SK-N-SH treated with all-trans-retinoic acid at 6 μM for 48 hours (cell line): ENCODE measurements around the gene OSBP.

Experiments used
- ARNTL ChIP-seq: fragments of 450-650 bp; formaldehyde crosslinking; IDR thresholded peaks from 2 replicates; pipeline ENCODE4 v1.5.0; 2020; ENCODE audit warnings: low read depth, mild to moderate bottlenecking, moderate library complexity, borderline replicate concordance
- CREB5 ChIP-seq: fragments of 250-450 bp; sonication (Bioruptor Pico); IDR thresholded peaks from 2 replicates; pipeline ENCODE4 v1.5.1; 2020; ENCODE audit warnings: low read depth, mild to moderate bottlenecking, moderate library complexity
- ESRRG ChIP-seq: fragments of 250-450 bp; sonication (Bioruptor Pico); IDR thresholded peaks from 2 replicates; pipeline ENCODE4 v1.6.1; 2021; ENCODE audit warnings: mild to moderate bottlenecking
- OSR1 ChIP-seq: fragments of 250-450 bp; sonication (Bioruptor Pico); IDR thresholded peaks from 2 replicates; pipeline ENCODE4 v1.8.0; 2022; ENCODE audit warnings: moderate library complexity, mild to moderate bottlenecking, inconsistent platforms
- RARB ChIP-seq: fragments of 250-450 bp; sonication (Bioruptor Pico); IDR thresholded peaks from 2 replicates; pipeline ENCODE4 v1.8.0; 2021; ENCODE audit warnings: mild to moderate bottlenecking, moderate library complexity
- TCF4 ChIP-seq: fragments of 250-450 bp; sonication (Bioruptor Pico); IDR thresholded peaks from 2 replicates; pipeline ENCODE4 v1.8.0; 2021; ENCODE audit warnings: mild to moderate bottlenecking, moderate library complexity, borderline replicate concordance
- ZFP3 ChIP-seq: fragments of 250-450 bp; sonication (Bioruptor Pico); IDR thresholded peaks from 2 replicates; pipeline ENCODE4 v1.5.0; 2020; ENCODE audit warnings: mild to moderate bottlenecking, moderate library complexity
- ZFP30 ChIP-seq: fragments of 450-650 bp; formaldehyde crosslinking; IDR thresholded peaks from 2 replicates; pipeline ENCODE4 v1.5.0; 2022; ENCODE audit warnings: mild to moderate bottlenecking, moderate library complexity
- ZNF565 ChIP-seq: fragments of 450-650 bp; formaldehyde crosslinking; conservative IDR thresholded peaks from 2 replicates; pipeline ENCODE4 v1.5.0; 2020; ENCODE audit warnings: low read depth, mild to moderate bottlenecking, moderate library complexity
- ZNF8 ChIP-seq: fragments of 450-650 bp; formaldehyde crosslinking; IDR thresholded peaks from 2 replicates; pipeline ENCODE4 v1.5.0; 2020; ENCODE audit warnings: mild to moderate bottlenecking, moderate library complexity
- TF ChIP-seq, protein P1 (sequence below): fragments of 250-450 bp; sonication (Bioruptor Pico); IDR thresholded peaks from 2 replicates; pipeline ENCODE4 v1.8.0; 2020; ENCODE audit warnings: mild to moderate bottlenecking, moderate library complexity, borderline replicate concordance

GRCh38 chr11:59616396-59616982 is 915 bp upstream of the OSBP start:
- TF ChIP-seq ZNF8 (CRISPR knock-in tag) (no peak), ZFP3 (no peak), ARNTL (CRISPR knock-in tag) (no peak), OSR1 (no peak), ESRRG (CRISPR knock-in tag) (no peak), TCF4 (CRISPR knock-in tag) (no peak), ZNF565 (CRISPR knock-in tag) (no peak), ZFP30 (no peak), RARB (no peak), CREB5 (CRISPR knock-in tag) (0 out of 2 replicates have a peak, but pooled peaks have one; percentile 33)
- TF ChIP-seq, protein P1, sequence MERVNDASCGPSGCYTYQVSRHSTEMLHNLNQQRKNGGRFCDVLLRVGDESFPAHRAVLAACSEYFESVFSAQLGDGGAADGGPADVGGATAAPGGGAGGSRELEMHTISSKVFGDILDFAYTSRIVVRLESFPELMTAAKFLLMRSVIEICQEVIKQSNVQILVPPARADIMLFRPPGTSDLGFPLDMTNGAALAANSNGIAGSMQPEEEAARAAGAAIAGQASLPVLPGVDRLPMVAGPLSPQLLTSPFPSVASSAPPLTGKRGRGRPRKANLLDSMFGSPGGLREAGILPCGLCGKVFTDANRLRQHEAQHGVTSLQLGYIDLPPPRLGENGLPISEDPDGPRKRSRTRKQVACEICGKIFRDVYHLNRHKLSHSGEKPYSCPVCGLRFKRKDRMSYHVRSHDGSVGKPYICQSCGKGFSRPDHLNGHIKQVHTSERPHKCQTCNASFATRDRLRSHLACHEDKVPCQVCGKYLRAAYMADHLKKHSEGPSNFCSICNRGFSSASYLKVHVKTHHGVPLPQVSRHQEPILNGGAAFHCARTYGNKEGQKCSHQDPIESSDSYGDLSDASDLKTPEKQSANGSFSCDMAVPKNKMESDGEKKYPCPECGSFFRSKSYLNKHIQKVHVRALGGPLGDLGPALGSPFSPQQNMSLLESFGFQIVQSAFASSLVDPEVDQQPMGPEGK (CRISPR knock-in tag): no peak
